HG02623 (cell line): ENCODE results near the gene CYP4A22.
"Not testable (repeated sequence)": the region's sequence is repeated elsewhere in the genome, so short reads cannot be mapped to it uniquely, and the experiment has no call there.

Experiments used
- ATAC-seq: cut with Tn5 transposase; IDR thresholded peaks from one replicate; pipeline ENCODE4 v1.9.1; 2021; ENCODE audit warnings: moderate library complexity; ENCODE audit not compliant: unreplicated experiment

CYP4A22 gene

GRCh38 chr1:47184822-47185677, 47.8 kb downstream of the CYP4A22 start:
- ATAC-seq, result no peak

GRCh38 chr1:47186267-47187185, 49.3 kb downstream of the CYP4A22 start:
- ATAC-seq, result no peak

- ATAC-seq, result no peak
These were observed 50.1 kb downstream of the CYP4A22 start for GRCh38 chr1:47187231-47187925.

- no peak for ATAC-seq
These were observed 50.6 kb downstream of the CYP4A22 start for GRCh38 chr1:47187926-47188250.

- no peak for ATAC-seq
These were observed 51.8 kb downstream of the CYP4A22 start for GRCh38 chr1:47188791-47189785.

GRCh38 chr1:47189844-47190508, 52.7 kb downstream of the CYP4A22 start, which contains the start of gene PDZK1IP1:
Gene PDZK1IP1, minus strand, starts transcription at chr1:47190036. Its CDS starts 104 bp downstream, at chr1:47189932.
- ATAC-seq, result no peak

GRCh38 chr1:47190509-47190855, 53.2 kb downstream of the CYP4A22 start:
- no peak for ATAC-seq

GRCh38 chr1:47190857-47191256, 53.6 kb downstream of the CYP4A22 start:
- no peak for ATAC-seq

GRCh38 chr1:47191940-47192457, 54.8 kb downstream of the CYP4A22 start:
- ATAC-seq, result no peak

- ATAC-seq, result peak; percentile 64
These were observed 55.5 kb downstream of the CYP4A22 start for GRCh38 chr1:47192458-47193384.

- not testable (repeated sequence) for ATAC-seq
These were observed 56.3 kb downstream of the CYP4A22 start for GRCh38 chr1:47193496-47193895.

GRCh38 chr1:47194311-47194710, 57.1 kb downstream of the CYP4A22 start:
- ATAC-seq, result no peak

GRCh38 chr1:47195981-47196380, 58.7 kb downstream of the CYP4A22 start:
- ATAC-seq, result not testable (repeated sequence)

- no peak for ATAC-seq
These were observed 59.4 kb downstream of the CYP4A22 start for GRCh38 chr1:47196622-47197021.

- ATAC-seq, result no peak
These were observed 61.0 kb downstream of the CYP4A22 start for GRCh38 chr1:47198214-47198613.
